ENCODE measurements around the gene MPHOSPH9. TPM values are rescaled to one million over a fixed set of nuclear protein-coding genes. Genes with fewer than 3 reads are reported as not detected.

Gene MPHOSPH9
- total RNA-seq: 10 to 100 TPM; 14.2 to 25.3 (median 15.1) TPM

- peak within 1 kb of the TSS; percentile 88 to 93 (median 92) for H3K27ac ChIP-seq (replicated peaks in 1 of 4)
- no peaks in the 10 kb centered on the region for H3K9me3 ChIP-seq
- under 1% methylated on average over 38 of the region's 66 CpGs for WGBS
- H3K4me1 ChIP-seq: peaks cover 28 to 64% (median 51%) of the 10 kb centered on the region in 4 donors
- peak within 1 kb of the TSS; percentile 76 to 94 (median 82) for H3K4me3 ChIP-seq
- H3K36me3 ChIP-seq: no peaks in the 10 kb centered on the region
- DNase-seq (ENCODE audit: extremely low spot score): peak; percentile 100
- intact Hi-C loops (cut with DNase I): loop anchor here (5.0 kb wide), 1 partner anchor 81 kb away; the partner anchor contains the start of gene PITPNM2
- no peaks in the 10 kb centered on the region for H3K27me3 ChIP-seq
- no peak for TF ChIP-seq EP300 (IDR thresholded peaks at IDR 0.05)
- peak; percentile 87 to 98 for TF ChIP-seq POLR2AphosphoS5 (IDR thresholded peaks at IDR 0.05)
- TF ChIP-seq CTCF (IDR thresholded peaks at IDR 0.05): no peak
- peak; percentile 96 for TF ChIP-seq POLR2A (IDR thresholded peaks at IDR 0.05; ENCODE audit: low read depth)
Measured at GRCh38 chr12:123232807-123233504, at the start of gene MPHOSPH9, which contains the start of gene MTRFR. TSS of gene MPHOSPH9 (minus strand) at chr12:123233141. CDS start at chr12:123230364, 2,777 bp downstream. TSS of gene MTRFR (plus strand) at chr12:123233436. CDS start at chr12:123253675, 20,239 bp downstream.

GRCh38 chr12:123282111-123282510 lies 49.2 kb upstream of the MPHOSPH9 start:
- 89% methylated on average over 10 of the region's 10 CpGs for WGBS
- no peaks in the 10 kb centered on the region for H3K9me3 ChIP-seq
- no peaks in the 10 kb centered on the region for H3K27me3 ChIP-seq
- intact Hi-C loops (cut with DNase I): no loop called here
- no peak for DNase-seq (ENCODE audit: extremely low spot score)
- no peaks in the 10 kb centered on the region for H3K36me3 ChIP-seq
- no peak overlapping the region for H3K27ac ChIP-seq (replicated peaks in 1 of 4)
- H3K4me3 ChIP-seq: no peak overlapping the region
- TF ChIP-seq POLR2A (IDR thresholded peaks at IDR 0.05; ENCODE audit: low read depth) (no peak), CTCF (IDR thresholded peaks at IDR 0.05) (no peak), EP300 (IDR thresholded peaks at IDR 0.05) (no peak), POLR2AphosphoS5 (IDR thresholded peaks at IDR 0.05) (no peak)
- no peaks in the 10 kb centered on the region for H3K4me1 ChIP-seq

- Histone ChIP-seq H3K4me3 (no peak overlapping the region), H3K36me3 (no peaks in the 10 kb centered on the region)
- intact Hi-C loops (cut with DNase I): no loop called here
Measured at GRCh38 chr12:123280971-123281370, 48.0 kb upstream of the MPHOSPH9 start.

GRCh38 chr12:123278101-123278627 lies 45.2 kb upstream of the MPHOSPH9 start:
- H3K27me3 ChIP-seq: no peaks in the 10 kb centered on the region
- DNase-seq (ENCODE audit: extremely low spot score): no peak
- no peaks in the 10 kb centered on the region for H3K4me1 ChIP-seq
- intact Hi-C loops (cut with DNase I): no loop called here
- H3K36me3 ChIP-seq: no peaks in the 10 kb centered on the region
- 49% methylated on average over 2 of the region's 2 CpGs for WGBS
- H3K9me3 ChIP-seq: no peaks in the 10 kb centered on the region
- H3K4me3 ChIP-seq: no peak overlapping the region
- peak overlapping the region in 2 of 4 donors; percentile 7 to 40 for H3K27ac ChIP-seq (replicated peaks in 1 of 4)
- TF ChIP-seq CTCF (IDR thresholded peaks at IDR 0.05) (no peak), EP300 (IDR thresholded peaks at IDR 0.05) (no peak), POLR2AphosphoS5 (IDR thresholded peaks at IDR 0.05) (no peak), POLR2A (IDR thresholded peaks at IDR 0.05; ENCODE audit: low read depth) (no peak)

More at GRCh38 chr12:123280971-123281370, 48.0 kb upstream of the MPHOSPH9 start:
- no peak for DNase-seq (ENCODE audit: extremely low spot score)
- Histone ChIP-seq H3K27me3 (no peaks in the 10 kb centered on the region), H3K4me1 (no peaks in the 10 kb centered on the region), H3K27ac (replicated peaks in 1 of 4) (no peak overlapping the region), H3K9me3 (no peaks in the 10 kb centered on the region)
- TF ChIP-seq POLR2A (IDR thresholded peaks at IDR 0.05; ENCODE audit: low read depth) (no peak), EP300 (IDR thresholded peaks at IDR 0.05) (no peak), CTCF (IDR thresholded peaks at IDR 0.05) (no peak), POLR2AphosphoS5 (IDR thresholded peaks at IDR 0.05) (no peak)
- WGBS: 85% methylated on average over 2 of the region's 2 CpGs
